HL-60 (cell line): ENCODE measurements around the gene CFAP43.

Source experiments
- DNase-seq, 2 experiments: peaks; one replicate each; pipeline ENCODE4 v3.0.0-alpha.2; 2010 to 2020; ENCODE audit warnings: low read depth in 1 of 2, low spot score in 1 of 2
- H3K27ac ChIP-seq: fragments of 250-450 bp; sonication (Bioruptor Pico); replicated peaks from 2 replicates; pipeline ENCODE4 v1.5.1; 2020; ENCODE audit warnings: mild to moderate bottlenecking, moderate library complexity
- H3K27me3 ChIP-seq: fragments of 250-450 bp; sonication (Bioruptor Pico); 2 replicates; pipeline ENCODE4 v1.5.1; 2021; ENCODE audit warnings: mild to moderate bottlenecking, moderate library complexity; ENCODE audit not compliant: insufficient read depth, poor library complexity, severe bottlenecking
- H3K4me3 ChIP-seq: replicated peaks from 2 replicates; pipeline ENCODE4 v1.5.1; 2011; ENCODE audit warnings: mild to moderate bottlenecking, control low read depth, low read length; ENCODE audit not compliant: insufficient read depth
- CTCF ChIP-seq: IDR thresholded peaks from one replicate; pipeline ENCODE4 v1.5.1; 2011; ENCODE audit warnings: low read length, control low read depth, inconsistent platforms; ENCODE audit not compliant: insufficient read depth
- GABPA ChIP-seq: IDR thresholded peaks from 2 replicates; pipeline ENCODE4 v1.6.1; 2012; ENCODE audit warnings: low read depth
- POLR2AphosphoS5 ChIP-seq: IDR thresholded peaks from 2 replicates; pipeline ENCODE4 v1.6.1; 2012; ENCODE audit warnings: low read depth
- REST ChIP-seq: IDR thresholded peaks from 2 replicates; pipeline ENCODE4 v1.6.1; 2012; ENCODE audit warnings: low read depth; ENCODE audit not compliant: insufficient replicate concordance
- SPI1 ChIP-seq: IDR thresholded peaks from 2 replicates; pipeline ENCODE4 v1.6.1; 2012; ENCODE audit warnings: low read depth, mild to moderate bottlenecking, borderline replicate concordance

Gene CFAP43

GRCh38 chr10:104143829-104144228 is 88.3 kb downstream of the CFAP43 start:
- TF ChIP-seq POLR2AphosphoS5 (no peak), GABPA (no peak), SPI1 (no peak), REST (no peak)
- no peak overlapping the region for H3K4me3 ChIP-seq
- no peak for DNase-seq
- peaks cover 6% of the 10 kb centered on the region for H3K27me3 ChIP-seq
- no peak overlapping the region for H3K27ac ChIP-seq

- H3K4me3 ChIP-seq, result no peak overlapping the region
- H3K27ac ChIP-seq, result no peak overlapping the region
- peaks cover 6% of the 10 kb centered on the region for H3K27me3 ChIP-seq
- DNase-seq, result no peak
- TF ChIP-seq GABPA, result no peak
- no peak for TF ChIP-seq CTCF
- TF ChIP-seq POLR2AphosphoS5, result no peak
- TF ChIP-seq SPI1, result no peak
- TF ChIP-seq REST, result no peak
These were observed 90.1 kb downstream of the CFAP43 start for GRCh38 chr10:104142081-104142480.

GRCh38 chr10:104139221-104139620 is 92.9 kb downstream of the CFAP43 start:
- no peaks in the 10 kb centered on the region for H3K27me3 ChIP-seq
- no peak overlapping the region for H3K27ac ChIP-seq
- H3K4me3 ChIP-seq, result no peak overlapping the region
- TF ChIP-seq POLR2AphosphoS5 (no peak), SPI1 (no peak), CTCF (peak; percentile 8), GABPA (no peak), REST (no peak)
- peak in 1 of 2 experiments; percentile 21 for DNase-seq

GRCh38 chr10:104138131-104138530 is 94.0 kb downstream of the CFAP43 start:
- peaks cover 4% of the 10 kb centered on the region for H3K27me3 ChIP-seq
- DNase-seq, result no peak
- H3K27ac ChIP-seq, result no peak overlapping the region
- H3K4me3 ChIP-seq, result no peak overlapping the region
- TF ChIP-seq REST (no peak), POLR2AphosphoS5 (no peak), GABPA (no peak), CTCF (no peak), SPI1 (no peak)
